PC-3 (cell line): Measurements from ENCODE around the gene PHEX. TPM values are rescaled to one million over a fixed set of nuclear protein-coding genes. Genes with fewer than 3 reads are reported as not detected.

Experiments used
- ATAC-seq: fragments of 200-7000 bp; cut with Tn5 transposase; 2 replicates; pipeline ENCODE4 v1.9.1; 2020; ENCODE audit warnings: mild to moderate bottlenecking, moderate library complexity
- BruUV-seq: library from RNA; stranded (reverse); fragments of 400-500 nt; replicated peaks from 2 replicates; lab custom pipeline; 2021; lab: Mats Ljungman, UMichigan
- CTCF ChIA-PET: fragments of 300-600 bp; sonication (Branson Sonifier 250); formaldehyde crosslinking; loops from one replicate; lab custom pipeline; 2022; ENCODE audit warnings: antibody characterized with exemption; lab: Charles Lee
- POLR2A ChIA-PET: fragments of 300-600 bp; sonication (Branson Sonifier 250); formaldehyde crosslinking; loops from one replicate; lab custom pipeline; 2022; ENCODE audit warnings: antibody characterized with exemption; ENCODE audit not compliant: unreplicated experiment; lab: Charles Lee
- DNase-seq: peaks from one replicate; pipeline ENCODE4 v3.0.0-alpha.2; 2015
- H2AFZ ChIP-seq: fragments of 300-600 bp; sonication (generic); 2 replicates; pipeline ENCODE4 v1.6.0; 2016; ENCODE audit warnings: antibody characterized with exemption, low read length
- H3F3A ChIP-seq: fragments of 300-600 bp; sonication (generic); one replicate; pipeline ENCODE4 v1.6.0; 2017; ENCODE audit warnings: antibody characterized with exemption, low read length, control low read depth, mild to moderate bottlenecking; ENCODE audit not compliant: unreplicated experiment
- H3K27ac ChIP-seq: fragments of 300-600 bp; sonication (generic); 2 replicates; pipeline ENCODE4 v1.5.1; 2016; ENCODE audit warnings: mild to moderate bottlenecking, low read length
- H3K27me3 ChIP-seq: fragments of 300-600 bp; sonication (generic); 2 replicates; pipeline ENCODE4 v1.6.1; 2016; ENCODE audit warnings: low read length, mixed read lengths
- H3K36me3 ChIP-seq: fragments of 300-600 bp; sonication (generic); 2 replicates; pipeline ENCODE4 v1.6.1; 2016; ENCODE audit warnings: low read depth, mixed run types, low read length, mixed read lengths
- H3K4me1 ChIP-seq: fragments of 300-600 bp; sonication (generic); 2 replicates; pipeline ENCODE4 v1.5.1; 2016; ENCODE audit warnings: low read length; ENCODE audit not compliant: insufficient read depth
- H3K4me2 ChIP-seq: fragments of 300-600 bp; sonication (generic); 2 replicates; pipeline ENCODE4 v1.6.0; 2016; ENCODE audit warnings: low read length
- H3K4me3 ChIP-seq: fragments of 300-600 bp; sonication (generic); 2 replicates; pipeline ENCODE4 v1.5.1; 2016; ENCODE audit warnings: mild to moderate bottlenecking, low read length, mixed read lengths
- H3K79me2 ChIP-seq: fragments of 300-600 bp; sonication (generic); 2 replicates; pipeline ENCODE4 v1.6.1; 2017; ENCODE audit warnings: low read length, mixed read lengths
- H3K9ac ChIP-seq: fragments of 300-600 bp; sonication (generic); 2 replicates; pipeline ENCODE4 v1.6.0; 2016; ENCODE audit warnings: mild to moderate bottlenecking, low read length
- H3K9me2 ChIP-seq: fragments of 300-600 bp; sonication (generic); replicated peaks from 2 replicates; pipeline ENCODE4 v1.6.1; 2016; ENCODE audit warnings: mixed run types, low read length, mixed read lengths
- H3K9me3 ChIP-seq: fragments of 300-600 bp; sonication (generic); 2 replicates; pipeline ENCODE4 v1.6.1; 2016; ENCODE audit warnings: low read length, mixed read lengths
- H4K20me1 ChIP-seq: fragments of 300-600 bp; sonication (generic); 2 replicates; pipeline ENCODE4 v1.6.1; 2016; ENCODE audit warnings: low read length, mixed read lengths
- CTCF ChIP-seq: fragments of 300-600 bp; sonication (generic); conservative IDR thresholded peaks from 2 replicates; pipeline ENCODE4 v1.5.1; 2017; ENCODE audit warnings: antibody characterized with exemption, low read depth, mild to moderate bottlenecking, low read length
- EZH2 ChIP-seq: fragments of 300-600 bp; sonication (generic); IDR thresholded peaks from one replicate; pipeline ENCODE4 v1.6.1; 2017; ENCODE audit warnings: antibody characterized with exemption, mild to moderate bottlenecking, low read length; ENCODE audit not compliant: unreplicated experiment
- EZH2phosphoT487 ChIP-seq: fragments of 300-600 bp; sonication (generic); IDR thresholded peaks from 2 replicates; pipeline ENCODE4 v1.6.1; 2018; ENCODE audit warnings: mild to moderate bottlenecking, antibody characterized with exemption, low read length, borderline replicate concordance
- intact Hi-C: fragments of 100-400 bp; cut with micrococcal nuclease; formaldehyde crosslinking; loops from 2 replicates; pipeline ENCODE4 v1.9.0; 2023
- total RNA-seq: library from RNA; depleted of rRNA; stranded (reverse); fragments of >200 nt; gene quantifications from 2 replicates; pipeline ENCODE4 v1.2.3, GENCODE V29; 2014

The PHEX gene
- total RNA-seq, 1 experiment from 2014 or later, result 0.62 TPM

DNA sequence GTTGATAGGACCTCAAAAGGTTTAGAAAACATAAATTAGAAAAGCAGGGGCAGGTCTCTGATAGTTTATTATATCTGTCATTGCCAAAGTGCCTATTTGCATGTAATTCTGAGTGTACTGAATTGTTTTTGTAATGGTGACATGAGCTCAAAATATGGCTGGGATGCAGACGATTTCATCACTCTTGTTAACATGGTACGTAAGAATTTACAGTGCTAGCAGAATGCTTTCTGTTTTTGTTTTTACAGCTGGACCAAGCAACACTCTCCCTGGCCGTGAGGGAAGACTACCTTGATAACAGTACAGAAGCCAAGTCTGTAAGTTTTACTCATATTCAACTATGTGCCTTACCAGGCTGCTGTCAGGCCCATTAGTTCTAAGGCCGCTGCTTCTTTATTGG lies 58.1 kb downstream of the PHEX start:
- Histone ChIP-seq H3K27ac (no peak overlapping the region), H2AFZ (no peak overlapping the region), H3K4me2 (no peak overlapping the region), H3K9me2 (no peaks in the 10 kb centered on the region), H3K27me3 (no peaks in the 10 kb centered on the region), H3K9ac (no peak overlapping the region), H3K9me3 (no peaks in the 10 kb centered on the region), H3K4me3 (no peak overlapping the region), H4K20me1 (no peaks in the 10 kb centered on the region), H3K79me2 (no peaks in the 10 kb centered on the region), H3K4me1 (no peaks in the 10 kb centered on the region), H3F3A (no peaks in the 10 kb centered on the region), H3K36me3 (no peaks in the 10 kb centered on the region)
- ATAC-seq (no peak), DNase-seq (no peak)
- intact Hi-C loops, result no loop called here
- BruUV-seq, result no TSS peak
- CTCF ChIA-PET, result no interaction called here
- TF ChIP-seq CTCF, result no peak
- no peak for TF ChIP-seq EZH2
- no peak for TF ChIP-seq EZH2phosphoT487
- POLR2A ChIA-PET, result no interaction called here

DNA sequence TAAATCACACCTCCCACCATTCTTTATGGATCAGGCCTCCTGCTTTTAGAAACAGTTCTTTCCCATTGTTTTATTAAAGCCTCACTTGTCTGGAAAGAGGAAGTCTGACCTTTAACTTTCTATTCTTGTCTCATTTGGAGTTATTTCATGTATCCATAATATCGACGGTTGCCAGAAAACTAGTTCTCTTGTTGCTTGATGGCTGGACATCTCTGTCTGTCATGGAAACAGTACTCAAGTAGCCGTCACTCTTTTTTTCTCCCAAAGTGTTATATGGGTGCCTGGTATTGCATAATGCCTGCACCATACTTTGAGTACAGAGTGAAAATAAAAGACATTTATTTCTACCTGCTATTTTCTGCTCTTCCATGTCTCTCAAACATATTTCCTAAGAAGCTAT lies 61.4 kb downstream of the PHEX start:
- intact Hi-C loops, result no loop called here
- BruUV-seq, result no TSS peak

GRCh38 chrX:22095286-22095685 lies 63.2 kb downstream of the PHEX start:
- ChIA-PET CTCF (no interaction called here), POLR2A (no interaction called here)
- Histone ChIP-seq H3K9me3 (no peaks in the 10 kb centered on the region), H3K4me3 (no peak overlapping the region), H3K36me3 (no peaks in the 10 kb centered on the region), H2AFZ (no peak overlapping the region), H3K4me1 (peaks cover 18% of the 10 kb centered on the region), H3K9ac (no peak overlapping the region), H3K27me3 (no peaks in the 10 kb centered on the region), H3F3A (peaks cover 5% of the 10 kb centered on the region), H4K20me1 (no peaks in the 10 kb centered on the region), H3K27ac (no peak overlapping the region), H3K4me2 (no peak overlapping the region), H3K9me2 (no peaks in the 10 kb centered on the region), H3K79me2 (no peaks in the 10 kb centered on the region)
- intact Hi-C loops, result no loop called here
- TF ChIP-seq EZH2phosphoT487, result no peak
- no peak for TF ChIP-seq EZH2
- TF ChIP-seq CTCF, result no peak
- no peak for ATAC-seq
- no TSS peak for BruUV-seq
- DNase-seq, result no peak

More for the DNA sequence above, 61.4 kb downstream of the PHEX start:
- TF ChIP-seq EZH2phosphoT487 (no peak), CTCF (no peak), EZH2 (no peak)
- DNase-seq (no peak), ATAC-seq (no peak)
- H3K4me1 ChIP-seq, result peaks cover 18% of the 10 kb centered on the region
- POLR2A ChIA-PET, result no interaction called here
- no peaks in the 10 kb centered on the region for H3K79me2 ChIP-seq
- CTCF ChIA-PET, result no interaction called here
- H3K9me2 ChIP-seq, result no peaks in the 10 kb centered on the region
- H2AFZ ChIP-seq, result no peak overlapping the region
- no peak overlapping the region for H3K4me3 ChIP-seq
- no peaks in the 10 kb centered on the region for H3K27me3 ChIP-seq
- H4K20me1 ChIP-seq, result no peaks in the 10 kb centered on the region
- H3K9ac ChIP-seq, result no peak overlapping the region
- H3F3A ChIP-seq, result peaks cover 5% of the 10 kb centered on the region
- no peak overlapping the region for H3K27ac ChIP-seq
- no peaks in the 10 kb centered on the region for H3K36me3 ChIP-seq
- H3K4me2 ChIP-seq, result no peak overlapping the region
- no peaks in the 10 kb centered on the region for H3K9me3 ChIP-seq
